Thymus (tissue), 11 donors: ENCODE measurements around the gene GRAMD1A. TPM values are rescaled to one million over a fixed set of nuclear protein-coding genes. Genes with fewer than 3 reads are reported as not detected.

ENCODE experiments used
- DNase-seq, 9 donors: peaks; one replicate each; pipeline ENCODE4 v3.0.0-alpha.2; 2013; ENCODE audit warnings: low spot score in 9 of 9, low read depth in 6 of 9, missing footprints in 1 of 9
- H3K27ac ChIP-seq, 2 donors: one replicate each; pipeline ENCODE4 v1.5.1; 2013; ENCODE audit warnings: control low read depth in 1 of 2, low read depth in 1 of 2, low read length in 1 of 2, mild to moderate bottlenecking in 1 of 2, moderate library complexity in 1 of 2
- H3K27me3 ChIP-seq, 2 donors: one replicate each; pipeline ENCODE4 v1.5.1; 2013; ENCODE audit warnings: low read length in 1 of 2; ENCODE audit not compliant: control insufficient read depth in 2 of 2, insufficient read depth in 1 of 2
- H3K36me3 ChIP-seq, 2 donors: one replicate each; pipeline ENCODE4 v1.5.1; 2013; ENCODE audit warnings: low read length in 1 of 2, mild to moderate bottlenecking in 1 of 2, moderate library complexity in 1 of 2; ENCODE audit not compliant: control insufficient read depth in 2 of 2, insufficient read depth in 2 of 2
- H3K4me1 ChIP-seq, 2 donors: one replicate each; pipeline ENCODE4 v1.5.1; 2013; ENCODE audit warnings: low read length in 2 of 2; ENCODE audit not compliant: control insufficient read depth in 2 of 2, insufficient read depth in 2 of 2
- H3K4me3 ChIP-seq, 2 donors: one replicate each; pipeline ENCODE4 v1.5.1; 2013; ENCODE audit warnings: low read length in 2 of 2, control low read depth in 1 of 2, mild to moderate bottlenecking in 1 of 2
- H3K9me3 ChIP-seq, 2 donors: one replicate each; pipeline ENCODE4 v1.5.1; 2013; ENCODE audit warnings: low read length in 1 of 2, mild to moderate bottlenecking in 1 of 2; ENCODE audit not compliant: control insufficient read depth in 2 of 2, insufficient read depth in 1 of 2
- WGBS: extraction: QIAGEN DNeasy Blood & Tissue Kit; methylation state at CpG from one replicate; pipeline ENCODE4 v1.1.7; 2013; 5-methylcytosine and 5-hydroxymethylcytosine counted together
- polyA plus RNA-seq: library from polyadenylated mRNA; stranded (reverse); fragments of 200-250 nt; gene quantifications from one replicate; pipeline ENCODE4 v1.2.3, GENCODE V29; 2013
- total RNA-seq: library from RNA; stranded (reverse); fragments of 120-200 nt; gene quantifications from one replicate; pipeline ENCODE4 v1.2.4, GENCODE V29; 2013
- donor health status: healthy.

The GRAMD1A gene
- total and polyA plus RNA-seq, 2 donors, result 18.7 to 51.9 TPM

GRCh38 chr19:35060160-35060855 is 60.2 kb downstream of the GRAMD1A start:
- Histone ChIP-seq H3K4me3 (no peak overlapping the region), H3K27me3 (peaks cover 0 to 12% of the 10 kb centered on the region in 2 donors), H3K27ac (no peak overlapping the region), H3K4me1 (no peaks in the 10 kb centered on the region), H3K36me3 (no peaks in the 10 kb centered on the region), H3K9me3 (no peaks in the 10 kb centered on the region)
- 96% methylated on average over 29 of the region's 29 CpGs for WGBS
- DNase-seq, result no peak

GRCh38 chr19:35061583-35062373 is 61.7 kb downstream of the GRAMD1A start:
- peaks cover 0 to 1% of the 10 kb centered on the region in 2 donors for H3K4me1 ChIP-seq
- no peaks in the 10 kb centered on the region for H3K36me3 ChIP-seq
- no peak for DNase-seq
- 88% methylated on average over 7 of the region's 7 CpGs for WGBS
- H3K27me3 ChIP-seq, result peaks cover 0 to 2% of the 10 kb centered on the region in 2 donors
- H3K9me3 ChIP-seq, result no peaks in the 10 kb centered on the region
- H3K4me3 ChIP-seq, result no peak overlapping the region
- no peak overlapping the region for H3K27ac ChIP-seq

- Histone ChIP-seq H3K9me3 (no peaks in the 10 kb centered on the region), H3K4me3 (no peak overlapping the region), H3K36me3 (no peaks in the 10 kb centered on the region), H3K4me1 (peaks cover 0 to 4% of the 10 kb centered on the region in 2 donors), H3K27me3 (peaks cover 0 to 2% of the 10 kb centered on the region in 2 donors), H3K27ac (no peak overlapping the region)
- no peak for DNase-seq
- WGBS, result 96% methylated on average over 7 of the region's 7 CpGs
Observed at GRCh38 chr19:35062942-35063341, 62.8 kb downstream of the GRAMD1A start.

GRCh38 chr19:35063940-35064818 is 64.1 kb downstream of the GRAMD1A start:
- Histone ChIP-seq H3K9me3 (no peaks in the 10 kb centered on the region), H3K36me3 (no peaks in the 10 kb centered on the region), H3K27me3 (peaks cover 0 to 2% of the 10 kb centered on the region in 2 donors), H3K4me3 (no peak overlapping the region), H3K27ac (no peak overlapping the region), H3K4me1 (peaks cover 0 to 4% of the 10 kb centered on the region in 2 donors)
- DNase-seq, result no peak
- 91% methylated on average over 10 of the region's 10 CpGs for WGBS

GRCh38 chr19:35065574-35065973 is 65.5 kb downstream of the GRAMD1A start:
- H3K4me3 ChIP-seq, result no peak overlapping the region
- H3K9me3 ChIP-seq, result peaks cover 0 to under 1% of the 10 kb centered on the region in 2 donors
- peaks cover 0 to 4% of the 10 kb centered on the region in 2 donors for H3K4me1 ChIP-seq
- no peak for DNase-seq
- H3K36me3 ChIP-seq, result no peaks in the 10 kb centered on the region
- 95% methylated on average over 10 of the region's 10 CpGs for WGBS
- peaks cover 0 to 3% of the 10 kb centered on the region in 2 donors for H3K27me3 ChIP-seq
- H3K27ac ChIP-seq, result no peak overlapping the region

GRCh38 chr19:35066121-35066520 is 66.0 kb downstream of the GRAMD1A start:
- H3K9me3 ChIP-seq, result peaks cover 0 to 1% of the 10 kb centered on the region in 2 donors
- no peak overlapping the region for H3K4me3 ChIP-seq
- H3K36me3 ChIP-seq, result no peaks in the 10 kb centered on the region
- peaks cover 0 to 3% of the 10 kb centered on the region in 2 donors for H3K27me3 ChIP-seq
- H3K27ac ChIP-seq, result no peak overlapping the region
- no peak for DNase-seq
- H3K4me1 ChIP-seq, result peaks cover 0 to 4% of the 10 kb centered on the region in 2 donors
- 94% methylated on average over 15 of the region's 15 CpGs for whole genome bisulfite sequencing

- peaks cover 0 to 1% of the 10 kb centered on the region in 2 donors for H3K9me3 ChIP-seq
- peaks cover 0 to 3% of the 10 kb centered on the region in 2 donors for H3K27me3 ChIP-seq
- no peak overlapping the region for H3K4me3 ChIP-seq
- WGBS, result 17% methylated on average over 14 of the region's 14 CpGs
- H3K27ac ChIP-seq, result no peak overlapping the region
- DNase-seq, result peak in 8 of 9 donors; percentile 47 to 85 (median 64)
- peaks cover 0 to 4% of the 10 kb centered on the region in 2 donors for H3K4me1 ChIP-seq
- no peaks in the 10 kb centered on the region for H3K36me3 ChIP-seq
Observed at GRCh38 chr19:35066691-35067563, 66.8 kb downstream of the GRAMD1A start.

GRCh38 chr19:35068941-35069634 is 69.0 kb downstream of the GRAMD1A start:
- WGBS, result 93% methylated on average over 10 of the region's 10 CpGs
- no peak for DNase-seq
- H3K27ac ChIP-seq, result no peak overlapping the region

More at GRCh38 chr19:35068941-35069634, 69.0 kb downstream of the GRAMD1A start:
- H3K4me1 ChIP-seq, result peaks cover 0 to 4% of the 10 kb centered on the region in 2 donors
- H3K9me3 ChIP-seq, result peaks cover 0 to 1% of the 10 kb centered on the region in 2 donors
- H3K4me3 ChIP-seq, result no peak overlapping the region
- H3K27me3 ChIP-seq, result peaks cover 0 to 2% of the 10 kb centered on the region in 2 donors
- no peaks in the 10 kb centered on the region for H3K36me3 ChIP-seq
